ENCODE data around the gene SCLT1. TPM values are rescaled to one million over a fixed set of nuclear protein-coding genes. Genes with fewer than 3 reads are reported as not detected.

Gene SCLT1
- total RNA-seq, 1 experiment from 2014 or later = 11.3 TPM

GRCh38 chr4:128940971-128941370 is 152.4 kb downstream of the SCLT1 start:
- Histone ChIP-seq H3K79me1 (ENCODE audit: insufficient read depth, low read depth, low read length, poor library complexity, severe bottlenecking) (no peaks in the 10 kb centered on the region), H3K56ac (ENCODE audit: insufficient read length, low read depth, low read length) (no peak overlapping the region), H3K4me2 (ENCODE audit: insufficient read depth, insufficient read length, low read length) (no peak overlapping the region), H3K23me2 (ENCODE audit: insufficient read length, low read depth, low read length, poor library complexity, severe bottlenecking) (no peaks in the 10 kb centered on the region), H3K4me1 (ENCODE audit: insufficient read depth, low read length) (no peaks in the 10 kb centered on the region), H2BK15ac (ENCODE audit: low read depth, low read length) (no peak overlapping the region), H2BK120ac (ENCODE audit: low read depth, low read length, poor library complexity, severe bottlenecking) (no peak overlapping the region), H2BK12ac (ENCODE audit: insufficient read length, low read depth, low read length) (no peak overlapping the region), H3K9ac (ENCODE audit: extremely low read depth, insufficient read length, low read length) (no peak overlapping the region), H4K5ac (ENCODE audit: insufficient read length, low read depth, low read length) (no peak overlapping the region), H2AFZ (ENCODE audit: low read length) (no peak overlapping the region), H2AK5ac (ENCODE audit: insufficient read length, low read length) (no peak overlapping the region), H3K27ac (ENCODE audit: insufficient read length, low read depth, low read length) (no peak overlapping the region), H3K9me3 (ENCODE audit: control insufficient read depth, low read depth, low read length) (no peaks in the 10 kb centered on the region), H4K20me1 (ENCODE audit: control insufficient read depth, insufficient read depth, insufficient read length) (no peaks in the 10 kb centered on the region), H3T11ph (ENCODE audit: low read length) (no peak overlapping the region), H2BK5ac (ENCODE audit: insufficient read length, low read length) (no peak overlapping the region), H3K14ac (ENCODE audit: insufficient read depth, low read length) (no peak overlapping the region), H3K18ac (ENCODE audit: insufficient read length, low read depth, low read length) (no peak overlapping the region), H4K8ac (replicated peaks; ENCODE audit: insufficient read length, low read depth, low read length) (no peak overlapping the region), H4K91ac (ENCODE audit: insufficient read length, low read depth, low read length) (no peak overlapping the region), H3K27me3 (ENCODE audit: insufficient read depth, low read length) (no peaks in the 10 kb centered on the region), H3K23ac (ENCODE audit: insufficient read length, low read depth, low read length) (no peak overlapping the region), H2BK20ac (ENCODE audit: low read depth, low read length, poor library complexity, severe bottlenecking) (no peak overlapping the region), H3K79me2 (ENCODE audit: insufficient read depth, low read length) (no peaks in the 10 kb centered on the region), H3K4ac (ENCODE audit: low read depth, low read length) (no peak overlapping the region)
- Mint-ChIP-seq H3K4me3 (no peak overlapping the region), H3K4me1 (no peaks in the 10 kb centered on the region), H3K27ac (no peak overlapping the region), H3K9me3 (no peaks in the 10 kb centered on the region), H3K36me3 (ENCODE audit: insufficient read depth in 1 of 3, low read depth in 3 of 3) (peaks cover 0 to 14% (median 7%) of the 10 kb centered on the region in 3 experiments; a peak in 4 of 7 replicates), H3K27me3 (ENCODE audit: low read depth) (no peaks in the 10 kb centered on the region)
- no CpG with 5 or more reads among the region's 2 CpGs for WGBS (ENCODE audit: extremely low coverage, insufficient read length, low lambda C conversion rate)
- TF ChIP-seq, protein P1, sequence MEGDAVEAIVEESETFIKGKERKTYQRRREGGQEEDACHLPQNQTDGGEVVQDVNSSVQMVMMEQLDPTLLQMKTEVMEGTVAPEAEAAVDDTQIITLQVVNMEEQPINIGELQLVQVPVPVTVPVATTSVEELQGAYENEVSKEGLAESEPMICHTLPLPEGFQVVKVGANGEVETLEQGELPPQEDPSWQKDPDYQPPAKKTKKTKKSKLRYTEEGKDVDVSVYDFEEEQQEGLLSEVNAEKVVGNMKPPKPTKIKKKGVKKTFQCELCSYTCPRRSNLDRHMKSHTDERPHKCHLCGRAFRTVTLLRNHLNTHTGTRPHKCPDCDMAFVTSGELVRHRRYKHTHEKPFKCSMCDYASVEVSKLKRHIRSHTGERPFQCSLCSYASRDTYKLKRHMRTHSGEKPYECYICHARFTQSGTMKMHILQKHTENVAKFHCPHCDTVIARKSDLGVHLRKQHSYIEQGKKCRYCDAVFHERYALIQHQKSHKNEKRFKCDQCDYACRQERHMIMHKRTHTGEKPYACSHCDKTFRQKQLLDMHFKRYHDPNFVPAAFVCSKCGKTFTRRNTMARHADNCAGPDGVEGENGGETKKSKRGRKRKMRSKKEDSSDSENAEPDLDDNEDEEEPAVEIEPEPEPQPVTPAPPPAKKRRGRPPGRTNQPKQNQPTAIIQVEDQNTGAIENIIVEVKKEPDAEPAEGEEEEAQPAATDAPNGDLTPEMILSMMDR (conservative IDR thresholded peaks at IDR 0.05) = no peak
- no peak for DNase-seq
